Bronchial epithelial cell (primary cell): Measurements from ENCODE around the gene TTLL11. TPM values are rescaled to one million over a fixed set of nuclear protein-coding genes. Genes with fewer than 3 reads are reported as not detected.

ENCODE experiments used
- DNase-seq: peaks from one replicate; pipeline ENCODE4 v3.0.0-alpha.2; 2010; ENCODE audit warnings: low read depth
- FAIRE-seq: peaks from 2 replicates; lab custom pipeline; 2011; peaks lifted over from hg19 to GRCh38; lab: Jason Lieb, UNC
- H3K27me3 ChIP-seq: 2 replicates; pipeline ENCODE4 v1.5.1; 2011; ENCODE audit warnings: low read length; ENCODE audit not compliant: control insufficient read depth, insufficient read depth
- H3K36me3 ChIP-seq: 2 replicates; pipeline ENCODE4 v1.5.1; 2011; ENCODE audit warnings: low read length; ENCODE audit not compliant: control insufficient read depth, insufficient read depth
- H3K4me3 ChIP-seq: 2 replicates; pipeline ENCODE4 v1.5.1; 2011; ENCODE audit warnings: mild to moderate bottlenecking, low read depth, low read length, control low read depth
- CTCF ChIP-seq: IDR thresholded peaks from 2 replicates; pipeline ENCODE4 v1.5.1; 2011; ENCODE audit warnings: mild to moderate bottlenecking, moderate library complexity, low read length, control low read depth, inconsistent platforms; ENCODE audit not compliant: insufficient read depth, severe bottlenecking
- total RNA-seq: library from RNA; depleted of rRNA; stranded (reverse); fragments of >200 nt; gene quantifications from 2 replicates; pipeline ENCODE4 v1.2.1, GENCODE V29; 2014

TTLL11 gene
- total RNA-seq, 1 donor from 2014 or later = 1.8 TPM

GRCh38 chr9:121852241-121852640, 240.9 kb downstream of the TTLL11 start:
- no peak for TF ChIP-seq CTCF
- Histone ChIP-seq H3K27me3 (no peaks in the 10 kb centered on the region), H3K4me3 (no peak overlapping the region), H3K36me3 (peaks cover 5% of the 10 kb centered on the region)
- DNase-seq = no peak
- no peak for FAIRE-seq

- H3K27me3 ChIP-seq = no peaks in the 10 kb centered on the region
- no peak for TF ChIP-seq CTCF
- FAIRE-seq (no peak), DNase-seq (no peak)
- no peak overlapping the region for H3K4me3 ChIP-seq
- H3K36me3 ChIP-seq = peaks cover 4% of the 10 kb centered on the region
These were observed 241.4 kb downstream of the TTLL11 start for GRCh38 chr9:121851641-121852091.

- Histone ChIP-seq H3K27me3 (no peaks in the 10 kb centered on the region), H3K36me3 (peaks cover 3% of the 10 kb centered on the region), H3K4me3 (no peak overlapping the region)
- no peak for DNase-seq
- TF ChIP-seq CTCF = no peak
- peak; percentile 88 for FAIRE-seq
These were observed 242.7 kb downstream of the TTLL11 start for GRCh38 chr9:121850366-121850765.

GRCh38 chr9:121849554-121849953, 243.6 kb downstream of the TTLL11 start:
- FAIRE-seq (no peak), DNase-seq (no peak)
- no peak overlapping the region for H3K4me3 ChIP-seq
- H3K36me3 ChIP-seq = peaks cover 3% of the 10 kb centered on the region
- no peak for TF ChIP-seq CTCF
- H3K27me3 ChIP-seq = no peaks in the 10 kb centered on the region

- no peak for FAIRE-seq
- TF ChIP-seq CTCF = no peak
- no peaks in the 10 kb centered on the region for H3K27me3 ChIP-seq
- no peak for DNase-seq
- H3K36me3 ChIP-seq = peaks cover 6% of the 10 kb centered on the region
- H3K4me3 ChIP-seq = no peak overlapping the region
These were observed 248.5 kb downstream of the TTLL11 start for GRCh38 chr9:121844562-121844961.

- DNase-seq (no peak), FAIRE-seq (no peak)
- no peak for TF ChIP-seq CTCF
- Histone ChIP-seq H3K36me3 (peaks cover 6% of the 10 kb centered on the region), H3K27me3 (no peaks in the 10 kb centered on the region), H3K4me3 (no peak overlapping the region)
These were observed 249.0 kb downstream of the TTLL11 start for GRCh38 chr9:121844098-121844497.
